Esophagus squamous epithelium (tissue), 4 donors: ENCODE results near the gene PRRC2B.

ENCODE experiments used
- POLR2A ChIP-seq, 4 donors: fragments of 450-650 bp; IDR thresholded peaks; one replicate each; pipeline ENCODE4 v1.6.1; 2017; ENCODE audit warnings: antibody characterized with exemption in 4 of 4, mild to moderate bottlenecking in 4 of 4, moderate library complexity in 3 of 4
- TF ChIP-seq, protein P1 (sequence below), 6 experiments: fragments of 450-650 bp in 4 of 6; fragments of 200-600 bp in 2 of 6; sonication (generic) in 2 of 6; IDR thresholded peaks; one replicate each; pipeline ENCODE4 v1.5.1; 2016 to 2019; ENCODE audit warnings: antibody characterized with exemption in 6 of 6, mild to moderate bottlenecking in 4 of 6, moderate library complexity in 4 of 6

DNA sequence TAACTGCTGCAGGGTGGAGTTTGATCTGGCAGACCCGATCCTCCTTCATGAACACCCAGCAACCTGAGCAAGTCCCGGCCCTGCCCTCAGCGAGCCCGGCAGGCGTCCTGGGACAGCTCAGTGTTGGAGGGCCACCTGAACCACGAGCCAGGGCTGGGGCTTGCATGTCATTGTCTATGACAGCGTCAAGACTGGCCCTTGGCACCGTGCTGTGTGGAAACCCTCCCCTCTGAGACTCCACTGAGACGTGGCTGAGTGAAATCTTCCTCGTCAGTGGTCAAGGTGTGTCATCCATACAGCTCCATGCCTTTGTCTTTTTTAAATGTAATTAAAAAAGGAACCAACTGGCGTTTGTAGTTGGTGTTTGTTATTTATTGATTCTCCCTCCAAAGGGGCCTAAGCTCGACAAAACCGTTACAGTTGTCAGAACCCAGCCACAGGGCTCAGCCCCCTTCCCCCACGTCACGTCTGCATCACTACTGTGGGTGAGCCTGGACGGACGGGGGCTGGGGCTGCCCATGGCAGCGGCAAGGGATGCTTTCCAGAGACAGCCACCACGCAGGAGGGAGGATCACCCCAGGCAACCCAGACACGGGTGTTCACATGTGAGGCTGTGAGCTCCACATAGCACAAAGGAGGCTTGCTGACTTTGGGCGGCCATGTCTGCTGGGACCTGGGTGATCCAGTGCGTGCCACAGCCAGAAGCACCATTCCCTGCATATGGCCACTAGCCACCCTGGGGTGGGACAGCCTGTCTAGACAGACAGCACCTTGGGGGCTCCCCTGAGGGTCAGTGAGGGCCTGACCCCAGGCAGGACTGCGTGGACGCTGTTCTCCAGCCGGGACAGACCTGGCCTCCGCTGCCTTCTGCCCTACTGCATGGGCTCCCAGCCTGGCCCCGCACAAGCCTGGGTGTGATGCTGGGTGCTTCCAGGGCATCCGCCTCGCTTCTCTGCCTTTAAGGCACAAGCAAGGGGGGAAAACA, 129.9 kb downstream of the PRRC2B start:
- TF ChIP-seq, protein P1, sequence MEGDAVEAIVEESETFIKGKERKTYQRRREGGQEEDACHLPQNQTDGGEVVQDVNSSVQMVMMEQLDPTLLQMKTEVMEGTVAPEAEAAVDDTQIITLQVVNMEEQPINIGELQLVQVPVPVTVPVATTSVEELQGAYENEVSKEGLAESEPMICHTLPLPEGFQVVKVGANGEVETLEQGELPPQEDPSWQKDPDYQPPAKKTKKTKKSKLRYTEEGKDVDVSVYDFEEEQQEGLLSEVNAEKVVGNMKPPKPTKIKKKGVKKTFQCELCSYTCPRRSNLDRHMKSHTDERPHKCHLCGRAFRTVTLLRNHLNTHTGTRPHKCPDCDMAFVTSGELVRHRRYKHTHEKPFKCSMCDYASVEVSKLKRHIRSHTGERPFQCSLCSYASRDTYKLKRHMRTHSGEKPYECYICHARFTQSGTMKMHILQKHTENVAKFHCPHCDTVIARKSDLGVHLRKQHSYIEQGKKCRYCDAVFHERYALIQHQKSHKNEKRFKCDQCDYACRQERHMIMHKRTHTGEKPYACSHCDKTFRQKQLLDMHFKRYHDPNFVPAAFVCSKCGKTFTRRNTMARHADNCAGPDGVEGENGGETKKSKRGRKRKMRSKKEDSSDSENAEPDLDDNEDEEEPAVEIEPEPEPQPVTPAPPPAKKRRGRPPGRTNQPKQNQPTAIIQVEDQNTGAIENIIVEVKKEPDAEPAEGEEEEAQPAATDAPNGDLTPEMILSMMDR (IDR thresholded peaks at IDR 0.05): no peak
- no peak for TF ChIP-seq POLR2A (IDR thresholded peaks at IDR 0.05)
